Measurements from ENCODE around the gene HNRNPU.

Gene HNRNPU

DNA sequence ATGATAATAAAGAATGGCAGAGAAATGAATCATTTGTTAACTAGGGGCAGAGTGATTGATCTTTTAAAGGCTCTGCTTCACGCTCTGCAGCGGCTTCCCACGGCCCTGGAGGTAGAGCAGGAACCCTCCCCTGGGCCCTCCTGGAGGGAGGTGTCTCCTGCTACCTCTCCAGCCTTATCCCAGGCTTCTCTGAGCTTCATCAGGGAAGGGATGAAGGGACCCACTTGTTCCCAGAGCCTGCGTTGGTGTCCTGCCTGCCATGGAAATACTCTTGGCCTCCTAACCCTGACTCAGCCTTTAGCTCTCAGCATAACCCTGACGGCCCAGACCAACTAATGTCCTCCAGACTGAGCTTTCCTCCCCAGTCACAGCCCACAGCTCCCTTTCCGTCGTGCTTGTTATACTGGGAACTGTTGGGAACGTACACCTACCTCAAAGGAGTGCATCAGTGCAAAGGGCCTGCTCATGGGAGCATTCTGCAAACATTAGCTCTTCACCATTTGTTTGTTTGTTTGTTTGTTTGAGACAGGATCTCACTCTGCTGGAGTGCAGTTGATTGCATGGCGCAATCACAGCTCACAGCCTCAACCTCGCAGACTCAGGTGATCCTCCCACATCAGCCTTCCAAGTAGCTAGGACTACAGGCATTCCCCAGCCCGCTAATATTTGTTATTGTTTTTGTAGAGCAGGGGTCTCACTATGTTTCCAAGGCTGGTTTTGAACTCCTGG, 17.4 kb upstream of the HNRNPU start:
- Histone ChIP-seq H3K36me3 (ENCODE audit: control insufficient read depth, insufficient read depth, low read length) (no peaks in the 10 kb centered on the region), H3K27ac (no peak overlapping the region), H3K79me2 (no peaks in the 10 kb centered on the region), H3K9me3 (ENCODE audit: control insufficient read depth, low read length) (no peaks in the 10 kb centered on the region), H3K27me3 (ENCODE audit: control insufficient read depth, insufficient read depth, low read length) (no peaks in the 10 kb centered on the region), H3K4me3 (ENCODE audit: low read depth, low read length) (no peak overlapping the region), H3K4me2 (ENCODE audit: low read length) (no peak overlapping the region), H3K4me1 (no peaks in the 10 kb centered on the region), H3K9ac (no peak overlapping the region), H2AFZ (no peak overlapping the region)
- TF ChIP-seq, protein P1, sequence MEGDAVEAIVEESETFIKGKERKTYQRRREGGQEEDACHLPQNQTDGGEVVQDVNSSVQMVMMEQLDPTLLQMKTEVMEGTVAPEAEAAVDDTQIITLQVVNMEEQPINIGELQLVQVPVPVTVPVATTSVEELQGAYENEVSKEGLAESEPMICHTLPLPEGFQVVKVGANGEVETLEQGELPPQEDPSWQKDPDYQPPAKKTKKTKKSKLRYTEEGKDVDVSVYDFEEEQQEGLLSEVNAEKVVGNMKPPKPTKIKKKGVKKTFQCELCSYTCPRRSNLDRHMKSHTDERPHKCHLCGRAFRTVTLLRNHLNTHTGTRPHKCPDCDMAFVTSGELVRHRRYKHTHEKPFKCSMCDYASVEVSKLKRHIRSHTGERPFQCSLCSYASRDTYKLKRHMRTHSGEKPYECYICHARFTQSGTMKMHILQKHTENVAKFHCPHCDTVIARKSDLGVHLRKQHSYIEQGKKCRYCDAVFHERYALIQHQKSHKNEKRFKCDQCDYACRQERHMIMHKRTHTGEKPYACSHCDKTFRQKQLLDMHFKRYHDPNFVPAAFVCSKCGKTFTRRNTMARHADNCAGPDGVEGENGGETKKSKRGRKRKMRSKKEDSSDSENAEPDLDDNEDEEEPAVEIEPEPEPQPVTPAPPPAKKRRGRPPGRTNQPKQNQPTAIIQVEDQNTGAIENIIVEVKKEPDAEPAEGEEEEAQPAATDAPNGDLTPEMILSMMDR (IDR thresholded peaks at IDR 0.05): no peak

DNA sequence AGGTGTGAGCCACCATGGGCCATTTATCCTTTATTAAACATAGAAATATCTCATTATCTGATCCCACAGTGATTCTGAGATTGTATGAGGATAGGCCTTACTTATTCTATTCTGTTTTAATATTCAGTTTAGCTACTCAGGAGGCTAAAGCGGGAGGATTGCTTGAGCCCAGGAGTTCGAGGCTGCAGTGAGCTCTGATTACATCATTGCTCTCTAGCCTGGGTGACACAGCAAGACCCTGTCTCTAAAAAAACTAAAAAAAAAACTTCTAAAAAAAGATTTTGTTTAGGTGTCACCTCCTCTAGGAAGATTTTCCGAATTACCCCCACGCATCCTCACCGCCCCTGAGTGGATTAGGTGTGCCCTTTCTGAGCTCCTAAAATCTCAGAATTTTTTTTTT, 14.3 kb upstream of the HNRNPU start:
- no peaks in the 10 kb centered on the region for H3K27me3 ChIP-seq (ENCODE audit: control insufficient read depth, insufficient read depth, low read length)
- H3K4me2 ChIP-seq (ENCODE audit: low read length): no peak overlapping the region
- no peaks in the 10 kb centered on the region for H3K36me3 ChIP-seq (ENCODE audit: control insufficient read depth, insufficient read depth, low read length)
- no peak overlapping the region for H3K4me3 ChIP-seq (ENCODE audit: low read depth, low read length)
- H3K79me2 ChIP-seq: no peaks in the 10 kb centered on the region
- TF ChIP-seq, protein P1 (IDR thresholded peaks at IDR 0.05): no peak
- no peaks in the 10 kb centered on the region for H3K4me1 ChIP-seq
- no peaks in the 10 kb centered on the region for H3K9me3 ChIP-seq (ENCODE audit: control insufficient read depth, low read length)
- no peak overlapping the region for H3K27ac ChIP-seq
- no peak overlapping the region for H2AFZ ChIP-seq
- H3K9ac ChIP-seq: no peak overlapping the region

DNA sequence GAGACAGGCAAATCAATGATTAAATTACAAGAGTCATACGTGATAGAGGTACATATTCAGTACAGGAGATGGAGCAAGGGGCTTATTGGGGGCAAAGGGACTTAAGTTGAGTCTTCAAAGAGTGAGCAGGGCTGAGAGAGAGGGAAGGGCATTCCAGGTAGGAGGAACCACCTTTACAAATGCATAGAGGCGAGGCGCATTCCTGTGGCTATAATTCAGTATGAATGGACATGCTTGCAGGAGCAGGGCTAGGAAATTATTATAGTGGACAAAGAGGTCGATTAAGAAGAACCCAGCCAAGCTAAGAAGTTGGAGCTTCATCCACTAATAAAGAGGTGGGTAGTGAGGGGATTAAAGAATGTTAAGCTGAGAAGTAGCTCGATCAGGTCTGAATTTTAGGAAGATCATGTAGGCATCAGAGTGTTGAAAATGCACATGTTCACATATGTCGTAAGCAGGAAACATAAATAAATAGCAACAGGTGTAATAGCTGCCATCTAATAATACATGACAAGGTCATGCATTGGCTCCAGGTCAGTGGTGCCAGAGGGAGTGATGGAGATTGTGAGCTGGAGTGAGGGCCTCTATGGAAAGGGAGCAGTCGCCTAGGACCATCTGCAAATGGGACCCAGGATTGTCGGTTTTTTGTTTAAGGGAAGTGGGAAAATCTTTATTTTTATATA, 12.0 kb upstream of the HNRNPU start:
- Histone ChIP-seq H2AFZ (no peak overlapping the region), H3K27me3 (ENCODE audit: control insufficient read depth, insufficient read depth, low read length) (no peaks in the 10 kb centered on the region)

DNA sequence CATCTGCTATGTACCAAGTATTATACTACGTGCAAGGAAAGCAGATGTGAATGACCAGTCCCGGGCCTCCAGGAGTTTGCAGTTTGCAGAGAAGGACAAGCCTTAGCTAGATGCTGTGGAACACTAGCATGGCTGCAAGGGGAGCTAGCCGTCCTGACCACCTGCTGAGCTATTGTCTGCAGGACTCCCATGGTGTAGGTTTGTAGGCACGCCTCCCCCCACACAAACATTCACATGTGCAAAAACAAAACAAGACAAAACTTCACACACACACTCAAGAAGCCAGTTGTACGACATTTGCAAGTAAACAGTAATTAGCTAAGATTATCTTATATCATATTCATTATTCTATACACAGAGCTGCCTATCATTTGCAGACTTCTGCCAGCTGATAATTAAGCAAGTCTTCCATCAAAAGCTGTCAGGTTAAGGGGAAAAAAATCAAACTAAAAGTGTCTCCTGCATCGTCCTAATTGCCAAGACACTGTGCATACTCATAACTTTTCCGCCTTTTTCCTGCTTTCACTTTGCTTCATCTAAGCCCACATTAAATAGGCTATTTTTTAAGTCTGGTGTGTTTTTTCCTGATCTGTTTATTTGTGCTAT, 10.7 kb upstream of the HNRNPU start:
- Histone ChIP-seq H2AFZ (no peak overlapping the region), H3K4me2 (ENCODE audit: low read length) (no peak overlapping the region), H3K9me3 (ENCODE audit: control insufficient read depth, low read length) (no peaks in the 10 kb centered on the region), H3K27me3 (ENCODE audit: control insufficient read depth, insufficient read depth, low read length) (no peaks in the 10 kb centered on the region), H3K79me2 (no peaks in the 10 kb centered on the region), H3K4me3 (ENCODE audit: low read depth, low read length) (no peak overlapping the region), H3K36me3 (ENCODE audit: control insufficient read depth, insufficient read depth, low read length) (no peaks in the 10 kb centered on the region), H3K27ac (no peak overlapping the region), H3K9ac (no peak overlapping the region), H3K4me1 (no peaks in the 10 kb centered on the region)
- TF ChIP-seq, protein P1 (IDR thresholded peaks at IDR 0.05): no peak

More for the DNA sequence above, 12.0 kb upstream of the HNRNPU start:
- Histone ChIP-seq H3K9ac (no peak overlapping the region), H3K27ac (no peak overlapping the region), H3K4me1 (no peaks in the 10 kb centered on the region), H3K9me3 (ENCODE audit: control insufficient read depth, low read length) (no peaks in the 10 kb centered on the region), H3K79me2 (no peaks in the 10 kb centered on the region), H3K4me2 (ENCODE audit: low read length) (no peak overlapping the region), H3K4me3 (ENCODE audit: low read depth, low read length) (no peak overlapping the region), H3K36me3 (ENCODE audit: control insufficient read depth, insufficient read depth, low read length) (no peaks in the 10 kb centered on the region)
- TF ChIP-seq, protein P1 (IDR thresholded peaks at IDR 0.05): no peak
